GM19467 (cell line): ENCODE measurements around the gene COL11A1.
"Not testable (repeated sequence)": the region's sequence is repeated elsewhere in the genome, so short reads cannot be mapped to it uniquely, and the experiment has no call there.

Source experiments
- ATAC-seq: cut with Tn5 transposase; IDR thresholded peaks from one replicate; pipeline ENCODE4 v1.9.1; 2021; ENCODE audit warnings: mild to moderate bottlenecking, moderate library complexity; ENCODE audit not compliant: unreplicated experiment

Gene COL11A1

DNA sequence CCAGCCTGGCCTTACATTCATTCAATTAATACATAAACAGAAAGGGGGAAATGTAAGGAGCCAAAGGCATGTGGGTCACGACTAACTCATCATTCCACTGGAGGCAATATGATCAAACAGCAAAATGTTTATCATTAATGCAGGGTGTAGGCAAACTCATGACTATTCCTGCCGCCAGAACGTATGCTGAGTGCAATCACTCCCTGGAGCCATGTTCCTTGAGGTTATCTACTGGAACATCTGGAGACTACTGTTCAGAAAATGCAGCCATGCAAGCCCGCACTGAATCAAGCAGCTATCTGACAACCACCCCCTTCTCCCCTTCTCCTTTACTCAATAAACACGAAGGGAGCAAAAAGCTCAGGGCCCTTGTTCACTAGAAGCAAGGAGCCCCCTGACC, 267.6 kb downstream of the COL11A1 start:
- ATAC-seq: no peak

DNA sequence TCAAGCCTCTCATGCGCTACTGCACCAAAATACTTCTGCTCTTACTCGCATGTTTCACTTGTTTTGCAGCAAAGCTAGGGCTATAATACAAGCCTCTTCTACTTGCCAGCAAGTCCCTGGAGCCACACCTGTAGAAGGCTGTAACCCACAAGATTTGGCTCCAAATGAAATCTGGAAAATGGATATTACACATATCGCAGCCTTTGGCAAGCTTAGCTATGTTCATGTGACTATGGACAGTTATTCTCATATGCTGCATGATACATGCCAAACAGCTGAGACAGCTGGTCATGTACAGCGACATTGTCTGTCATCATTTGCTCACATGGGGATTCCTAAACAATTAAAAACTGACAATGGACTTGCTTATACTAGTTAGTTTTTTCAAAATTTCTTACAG, 270.3 kb downstream of the COL11A1 start:
- ATAC-seq: no peak

DNA sequence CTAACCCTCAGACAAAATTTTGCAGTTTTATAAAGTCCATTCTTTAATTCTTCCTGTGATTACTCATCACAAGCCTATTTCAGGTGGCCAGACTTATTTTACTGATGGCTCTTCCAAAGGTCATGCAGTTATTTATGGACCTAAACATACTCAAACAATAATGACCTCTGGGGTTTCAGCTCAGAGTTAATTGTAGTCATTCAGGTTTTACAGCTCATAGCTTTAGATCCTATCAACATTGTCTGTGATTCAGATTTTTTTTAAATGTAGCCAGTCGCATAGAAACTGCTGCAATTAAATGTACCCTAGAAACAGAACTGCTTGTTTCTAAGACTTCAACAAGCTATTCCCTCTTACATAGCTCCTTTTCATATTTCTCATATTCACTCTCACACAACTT, 270.8 kb downstream of the COL11A1 start:
- no peak for ATAC-seq

DNA sequence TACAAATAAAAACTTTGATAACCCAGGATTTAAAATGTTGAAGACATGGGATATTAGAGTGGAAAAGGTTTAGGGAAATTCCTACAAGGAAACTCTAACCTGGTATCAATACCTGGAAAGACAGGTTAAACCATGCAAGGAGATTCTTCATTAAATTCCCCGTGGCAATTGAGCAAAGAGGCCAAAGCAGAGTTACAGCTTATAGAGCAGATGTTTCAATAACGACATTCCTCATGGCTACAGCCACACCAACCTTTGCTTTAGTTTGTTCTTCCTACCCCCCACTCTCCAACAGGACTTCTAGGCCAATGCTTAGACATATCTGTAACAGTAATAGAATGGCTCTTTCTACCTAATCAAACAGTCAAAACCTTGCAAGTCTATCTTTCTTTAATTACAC, 271.3 kb downstream of the COL11A1 start:
- no peak for ATAC-seq

DNA sequence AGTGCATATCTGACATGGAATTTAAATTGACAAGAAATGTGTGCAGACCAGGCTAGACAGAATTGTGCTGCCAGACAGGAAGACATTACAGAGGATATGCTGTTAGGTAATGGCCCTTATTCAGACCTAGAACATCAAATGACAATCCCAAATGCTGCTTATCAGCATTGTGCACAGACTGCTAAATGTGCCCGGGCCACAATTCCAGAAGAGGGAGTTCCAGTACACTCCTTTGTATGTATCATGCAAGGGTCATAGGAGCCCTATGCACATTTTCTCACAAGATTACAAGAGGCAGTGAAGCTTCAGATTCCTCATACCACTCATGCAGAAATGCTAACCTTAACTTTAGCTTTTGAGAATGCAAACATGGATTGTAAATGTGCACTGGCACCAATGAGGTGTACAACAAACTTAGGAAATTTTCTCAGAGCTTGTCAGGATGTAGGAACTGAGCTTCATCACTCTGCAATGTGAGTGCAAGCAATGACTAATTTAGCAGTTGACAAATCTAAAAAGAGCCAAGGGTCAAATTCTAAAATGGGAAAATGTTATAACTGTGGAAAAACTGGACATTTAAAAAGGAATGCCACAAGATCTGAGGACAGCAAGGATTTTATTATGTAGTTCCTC, 273.5 kb downstream of the COL11A1 start:
- no peak for ATAC-seq

DNA sequence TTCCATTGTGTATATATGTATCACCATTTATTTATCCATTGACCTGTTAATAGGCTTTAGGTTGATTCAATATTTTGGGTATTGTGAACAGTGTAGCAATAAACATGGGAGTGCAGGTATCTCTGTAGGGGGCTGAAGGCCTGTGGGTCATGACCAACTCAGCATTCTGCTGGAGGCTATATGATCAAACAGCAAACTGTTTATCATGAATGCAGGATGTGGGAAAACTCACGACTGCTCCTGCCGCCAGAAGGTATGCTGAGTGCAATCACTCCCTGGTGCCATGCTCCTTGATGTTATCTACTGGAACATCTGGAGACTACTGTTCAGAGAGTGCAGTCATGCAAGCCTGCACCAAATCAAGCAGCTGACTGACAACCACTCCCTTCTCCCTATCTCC, 275.2 kb downstream of the COL11A1 start:
- ATAC-seq: no peak

DNA sequence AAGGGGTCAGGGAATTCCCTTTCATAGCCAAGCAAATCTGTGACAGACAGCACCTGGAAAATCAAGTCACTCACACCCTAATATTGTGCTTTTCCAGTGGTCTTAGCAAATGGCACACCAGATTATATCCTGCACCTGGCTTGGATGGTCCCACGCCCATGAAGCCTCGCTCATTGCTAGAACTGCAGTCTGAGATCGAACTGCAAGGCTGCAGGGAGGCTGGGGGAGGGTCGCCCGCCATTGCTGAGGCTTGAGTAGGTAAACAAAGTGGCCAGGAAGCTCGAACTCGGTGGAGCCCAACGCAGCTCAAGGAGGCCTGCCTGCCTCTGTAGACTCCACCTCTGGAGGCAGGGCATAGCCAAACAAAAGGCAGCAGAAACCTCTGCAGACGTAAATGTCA, 281.6 kb downstream of the COL11A1 start:
- not testable (repeated sequence) for ATAC-seq
